ENCODE data around the gene CCL3.
"Not testable (repeated sequence)": the region's sequence is repeated elsewhere in the genome, so short reads cannot be mapped to it uniquely, and the experiment has no call there.

The CCL3 gene

DNA sequence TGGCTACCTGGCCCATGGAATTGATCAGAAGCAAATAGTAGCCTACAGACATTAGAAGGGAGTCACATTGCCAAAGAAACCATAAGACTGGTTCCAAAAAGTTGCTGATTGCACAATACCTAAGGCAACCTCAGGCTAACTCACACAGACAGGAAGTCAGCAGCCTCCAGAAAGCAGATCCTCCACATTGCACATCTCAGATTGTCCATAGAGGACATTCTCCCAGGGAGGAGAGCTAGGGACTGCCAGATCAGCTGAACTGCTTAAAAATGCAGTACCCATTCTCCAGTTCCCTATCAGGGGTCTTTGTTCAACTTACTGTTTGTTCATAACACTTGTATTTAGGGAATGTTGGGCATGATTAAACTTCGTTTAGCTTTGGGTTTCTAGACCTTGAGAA, 4.2 kb downstream of the CCL3 start:
- DNase-seq (ENCODE audit: low read depth): no peak

DNA sequence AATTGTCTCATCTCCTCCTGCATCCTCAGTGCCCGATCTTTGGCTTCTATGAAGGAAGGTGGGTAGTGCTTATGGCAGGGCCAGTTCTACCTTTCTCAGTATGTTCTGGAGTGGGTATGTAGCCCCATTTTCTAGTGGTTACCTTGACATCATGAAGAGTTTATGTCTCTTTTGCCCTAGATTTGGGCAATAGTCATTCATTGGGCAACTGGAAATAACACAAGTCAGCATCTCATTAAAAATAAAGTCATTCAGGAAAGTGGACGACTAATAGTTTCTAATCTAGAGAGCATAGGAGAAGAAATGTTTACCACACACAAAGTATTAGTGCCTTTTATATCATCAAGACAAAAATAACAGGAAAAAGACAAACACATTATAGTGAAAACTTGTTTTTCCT, 6.3 kb downstream of the CCL3 start:
- DNase-seq (ENCODE audit: low read depth): not testable (repeated sequence)

- DNase-seq (ENCODE audit: low read depth): not testable (repeated sequence)
Observed at GRCh38 chr17:36082482-36083120, 7.3 kb downstream of the CCL3 start.

DNA sequence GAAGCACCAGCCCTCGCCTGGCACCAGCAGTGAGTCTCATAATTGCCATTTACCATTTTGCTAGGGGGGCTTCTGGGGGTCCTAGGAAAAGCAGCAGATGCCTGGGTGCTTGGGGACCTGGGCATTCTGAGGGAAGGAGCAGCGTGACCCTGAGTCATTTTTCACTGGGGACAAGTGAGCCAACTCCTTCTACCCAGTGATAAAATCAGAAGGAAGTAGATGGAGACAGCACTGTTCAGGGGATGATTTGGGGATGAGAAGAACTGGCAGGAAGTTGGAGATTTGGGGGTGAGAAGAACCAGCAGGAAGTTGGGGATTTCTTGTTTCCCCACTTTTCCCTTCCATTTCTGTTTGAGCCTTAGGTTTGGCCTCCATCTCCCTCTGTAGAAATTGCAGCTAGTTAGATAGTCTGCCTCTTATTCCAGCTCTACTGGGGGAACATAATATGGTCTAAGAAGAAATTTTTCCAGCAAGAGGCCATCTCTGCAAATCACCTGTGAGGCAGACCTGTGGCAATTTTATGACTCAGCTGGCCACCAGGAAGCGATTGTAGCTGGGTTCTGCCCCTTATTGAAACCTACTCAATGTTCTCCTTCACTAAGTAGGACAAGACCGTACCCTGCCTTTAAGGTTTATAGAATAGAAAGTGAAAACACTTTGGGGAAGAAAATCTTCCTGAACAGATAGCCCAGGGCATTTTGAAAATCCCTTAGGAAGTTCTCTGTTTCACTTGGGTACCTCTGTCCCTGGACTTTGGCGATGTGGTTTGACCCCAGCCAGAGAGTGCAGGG, 8.1 kb downstream of the CCL3 start:
- DNase-seq (ENCODE audit: low read depth): not testable (repeated sequence)

GRCh38 chr17:36074365-36074764, 15.6 kb downstream of the CCL3 start:
- DNase-seq (ENCODE audit: low read depth): no peak

DNA sequence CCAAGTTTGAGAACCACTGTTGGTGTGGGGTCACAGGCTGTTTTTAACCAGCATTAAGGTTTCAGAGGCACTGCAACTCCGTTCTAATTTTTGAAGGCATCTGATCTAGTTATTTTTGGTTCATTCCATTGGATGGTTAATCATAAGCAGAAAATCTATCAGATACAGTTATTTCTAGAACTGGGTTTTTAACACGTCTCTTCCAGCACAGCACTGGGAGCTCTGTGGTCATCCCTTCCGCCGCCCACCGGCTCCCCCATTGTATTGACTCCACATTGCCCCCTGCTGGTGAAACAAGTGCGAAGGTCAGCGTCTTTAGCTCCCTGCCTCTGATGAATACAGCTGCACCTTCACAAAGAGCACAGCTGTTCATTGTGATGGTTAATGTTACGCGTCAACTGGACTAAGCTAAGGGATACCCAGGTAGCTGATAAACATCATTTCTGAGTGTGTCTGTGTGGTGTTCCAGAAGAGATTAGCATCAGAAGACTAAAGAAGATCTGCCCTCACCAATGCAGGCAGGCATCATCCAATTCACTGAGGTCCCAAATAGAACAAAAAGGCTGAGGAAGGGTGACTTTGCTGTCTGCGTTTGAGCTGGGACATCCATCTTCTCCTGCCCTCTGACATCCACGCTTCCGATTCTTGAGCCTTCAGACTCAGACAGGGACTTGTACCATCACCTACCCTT, 17.4 kb downstream of the CCL3 start:
- no peak for DNase-seq (ENCODE audit: low read depth)

DNA sequence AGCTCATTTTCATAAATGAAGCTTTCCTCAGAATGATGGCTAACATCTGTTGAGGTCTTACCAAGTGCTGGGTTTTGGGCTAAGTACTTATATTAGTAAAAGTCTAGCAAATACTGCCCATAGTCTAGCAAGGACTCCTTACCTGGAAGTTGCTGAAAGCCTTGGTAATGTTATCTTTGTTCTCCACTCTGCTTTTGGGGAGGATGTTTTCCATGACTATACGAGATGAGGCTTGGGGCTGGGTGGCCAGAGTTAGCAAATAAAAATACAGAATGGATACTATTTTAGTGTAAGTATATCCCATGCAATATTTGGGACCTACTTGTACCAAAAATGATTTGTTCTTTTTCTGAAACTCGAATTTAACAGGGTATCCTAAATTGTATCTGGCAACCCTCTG, 18.2 kb downstream of the CCL3 start:
- no peak for DNase-seq (ENCODE audit: low read depth)

DNA sequence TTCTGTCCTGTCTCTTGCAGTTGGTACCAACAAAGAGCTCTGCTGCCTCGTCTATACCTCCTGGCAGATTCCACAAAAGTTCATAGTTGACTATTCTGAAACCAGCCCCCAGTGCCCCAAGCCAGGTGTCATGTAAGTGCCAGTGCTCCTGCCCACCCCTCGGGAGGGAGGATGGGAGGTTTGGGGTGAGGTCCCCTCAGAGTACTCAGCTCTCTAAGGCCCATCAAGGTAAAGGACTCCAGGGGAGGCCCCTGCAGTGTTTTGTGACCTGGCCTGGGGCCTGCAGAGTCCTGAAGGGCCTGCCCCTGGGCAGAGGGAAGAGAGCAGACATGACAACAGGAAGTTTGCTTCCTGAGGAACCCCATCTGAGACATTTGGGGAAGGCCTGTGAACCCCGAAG, 19.5 kb downstream of the CCL3 start:
- DNase-seq (ENCODE audit: low read depth): no peak

- no peak for DNase-seq (ENCODE audit: low read depth)
Observed at GRCh38 chr17:36069136-36069535, 20.8 kb downstream of the CCL3 start.

- DNase-seq (ENCODE audit: low read depth): no peak
Observed at GRCh38 chr17:36068524-36068923, 21.4 kb downstream of the CCL3 start.

DNA sequence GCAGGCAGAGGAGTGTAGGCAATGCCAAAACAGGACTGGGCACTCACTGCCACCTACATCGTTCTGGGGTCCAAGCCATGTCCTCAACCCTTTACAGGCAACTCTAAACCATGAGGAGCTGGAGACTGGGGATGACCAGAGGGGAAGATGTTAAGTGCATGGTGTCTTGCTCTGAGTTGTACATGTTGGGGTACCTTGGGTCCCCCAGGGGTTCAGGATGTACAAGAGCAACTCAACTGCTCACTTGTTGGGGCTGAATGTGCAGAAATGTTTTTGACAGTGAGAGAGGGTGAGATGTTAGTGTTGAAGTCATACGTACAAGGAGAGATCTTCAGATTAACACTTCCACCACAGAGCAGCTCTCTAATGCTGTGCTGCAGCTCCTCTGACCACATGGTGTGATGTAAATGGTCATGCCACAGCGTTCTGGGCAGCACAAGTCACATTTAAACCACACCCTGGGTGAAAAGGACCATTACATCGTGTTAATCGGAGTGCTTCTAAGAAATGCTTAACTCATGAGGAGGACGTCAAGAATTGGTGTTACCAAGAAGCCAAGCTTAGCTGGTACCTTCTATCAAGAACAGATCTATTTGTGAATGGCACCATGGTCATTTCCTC, 23.5 kb downstream of the CCL3 start:
- DNase-seq (ENCODE audit: low read depth): no peak

DNA sequence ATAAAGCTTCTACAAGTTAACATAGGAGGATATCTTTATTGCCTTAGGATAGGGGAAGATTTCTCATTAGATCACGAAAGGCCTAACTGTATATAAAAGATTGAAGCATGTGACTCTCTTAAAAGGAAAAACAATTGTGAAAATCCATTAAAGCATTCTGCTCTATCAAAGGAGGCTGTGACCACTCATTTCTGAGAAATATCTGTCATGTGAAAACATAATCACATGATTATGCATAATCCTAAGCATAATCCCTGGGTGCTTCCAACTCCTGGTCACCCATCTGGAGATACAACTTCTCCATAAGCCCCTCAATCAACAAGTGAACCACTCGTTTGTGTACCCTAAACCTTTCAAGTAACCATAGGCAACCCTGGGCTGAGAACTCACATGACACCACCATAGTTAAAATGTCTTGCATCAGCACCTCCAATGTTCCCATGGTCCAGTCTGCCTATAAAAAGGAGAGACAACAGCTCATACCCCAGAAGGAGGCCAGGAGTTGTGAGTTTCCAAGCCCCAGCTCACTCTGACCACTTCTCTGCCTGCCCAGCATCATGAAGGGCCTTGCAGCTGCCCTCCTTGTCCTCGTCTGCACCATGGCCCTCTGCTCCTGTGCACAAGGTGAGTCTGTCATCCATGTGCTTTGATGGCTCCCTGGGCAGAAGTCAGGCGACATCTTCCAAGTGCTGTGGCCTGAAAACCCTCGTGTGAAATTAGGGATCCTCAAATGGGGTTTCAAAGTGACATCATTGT, 26.0 kb downstream of the CCL3 start, which contains the start of gene CCL18:
TSS of gene CCL18 (plus strand) at position 487 of the 756 bp plus-strand sequence. CDS start at position 558, 71 bp downstream.
- no peak for DNase-seq (ENCODE audit: low read depth)

DNA sequence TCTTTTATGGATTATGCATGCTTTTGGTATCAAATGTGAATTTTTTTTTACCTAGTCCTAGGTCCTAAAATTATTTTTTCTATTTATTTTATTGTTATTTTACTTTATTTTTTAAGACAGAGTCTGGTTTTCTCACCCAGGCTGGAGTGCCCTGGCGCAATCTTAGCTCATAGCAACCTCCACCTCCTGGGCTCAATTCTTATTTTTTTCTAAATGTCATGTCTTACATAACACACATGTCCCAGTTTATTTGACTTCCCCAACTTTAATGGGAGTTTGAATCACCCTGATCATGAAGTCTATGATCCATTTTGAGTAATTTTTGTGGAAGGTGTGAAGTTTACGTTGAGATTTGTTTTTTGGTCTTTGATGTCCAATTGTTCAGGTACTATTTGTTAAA, 29.1 kb downstream of the CCL3 start:
- DNase-seq (ENCODE audit: low read depth): no peak

DNA sequence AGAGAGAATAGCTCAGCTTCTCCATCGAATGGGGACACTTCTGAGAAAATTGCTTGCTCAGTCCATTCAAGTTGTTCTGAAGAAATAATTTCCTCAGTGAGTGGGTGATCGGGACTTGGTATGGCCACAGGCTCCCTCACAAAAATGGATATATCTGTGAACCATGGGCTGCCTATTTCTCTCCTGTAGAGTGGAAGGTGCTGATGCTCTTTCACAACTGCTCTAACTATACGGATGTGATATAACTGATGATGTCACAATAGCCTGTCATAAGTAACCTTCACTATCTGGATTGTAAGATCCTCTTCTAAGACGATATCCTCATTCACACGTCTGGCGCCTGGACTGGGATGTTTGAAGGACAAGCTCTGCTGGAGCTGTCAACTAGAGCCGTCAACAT, 30.5 kb downstream of the CCL3 start:
- no peak for DNase-seq (ENCODE audit: low read depth)

GRCh38 chr17:36057911-36058310, 32.0 kb downstream of the CCL3 start:
- no peak for DNase-seq (ENCODE audit: low read depth)

DNA sequence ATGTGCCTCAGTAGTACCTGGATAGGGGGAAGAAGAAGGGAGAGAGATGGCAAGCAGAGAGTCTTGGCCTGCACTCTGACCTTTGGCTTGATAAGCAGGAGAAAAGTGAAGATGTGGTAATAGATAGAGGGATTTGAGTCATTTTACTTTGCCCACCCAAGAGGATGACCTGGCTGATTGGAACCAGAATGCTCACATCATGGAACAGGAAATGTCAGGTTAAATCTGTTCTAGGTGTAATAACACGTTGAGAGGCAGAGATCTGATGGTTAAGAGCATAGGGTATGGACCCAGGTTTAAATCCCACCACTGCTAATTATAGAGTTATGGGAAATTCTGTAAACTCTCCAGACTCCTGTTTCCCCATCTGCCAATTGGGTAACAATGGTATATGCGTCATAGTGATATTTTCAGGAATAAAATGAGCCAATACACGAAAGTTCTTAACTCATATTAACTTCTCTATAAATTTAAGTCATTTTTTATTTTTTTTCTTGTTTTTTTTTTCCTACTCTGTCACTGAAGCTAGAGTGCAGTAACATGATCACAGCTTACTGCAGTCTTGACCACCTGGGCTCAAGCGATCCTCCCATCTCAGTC, 33.9 kb downstream of the CCL3 start:
- no peak for DNase-seq (ENCODE audit: low read depth)

GRCh38 chr17:36055171-36055570, 34.8 kb downstream of the CCL3 start:
- no peak for DNase-seq (ENCODE audit: low read depth)

- DNase-seq (ENCODE audit: low read depth): no peak
Observed at GRCh38 chr17:36049643-36050042, 40.3 kb downstream of the CCL3 start.

DNA sequence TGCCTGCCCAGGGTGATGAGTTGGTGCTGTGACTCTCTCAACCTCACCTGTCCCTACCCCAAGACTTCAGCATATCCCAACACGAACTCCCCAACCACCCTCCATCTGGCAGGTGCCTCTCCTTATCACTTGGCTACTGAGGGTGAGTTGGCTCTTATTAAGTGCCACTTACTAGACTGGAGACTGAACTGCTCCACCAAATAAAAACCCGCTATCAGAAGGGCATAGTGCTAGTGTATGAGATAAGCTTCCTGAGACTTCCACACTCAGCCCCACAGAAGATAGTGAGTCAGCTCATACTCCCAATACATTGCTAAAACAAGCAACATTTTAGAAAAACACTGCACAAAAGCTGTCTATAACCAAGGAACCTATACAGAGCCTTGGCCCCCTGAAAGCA, 41.9 kb downstream of the CCL3 start:
- DNase-seq (ENCODE audit: low read depth): no peak

All from GM04504 (cell line).